Activated CD4-positive, alpha-beta T cell treated with anti-CD3 and anti-CD28 coated beads, Interleukin-2, amount 50 U/mL, for 24 hours (primary cell): Measurements from ENCODE around the gene CHODL.

Source experiments
- DNase-seq, 2 donors: peaks; one replicate each; pipeline ENCODE4 v3.0.0-alpha.2; 2020; ENCODE audit warnings: low read depth in 1 of 2, low spot score in 1 of 2

CHODL gene

GRCh38 chr21:18244671-18245463, at the start of gene CHODL:
CHODL (plus strand) TSS chr21:18244833; CDS start chr21:18245224, 391 bp downstream.
- DNase-seq = no peak

GRCh38 chr21:18204931-18205330, 39.7 kb upstream of the CHODL start:
- no peak for DNase-seq

- no peak for DNase-seq
Measured at GRCh38 chr21:18218331-18218730, 26.3 kb upstream of the CHODL start.

GRCh38 chr21:18220498-18220897, 24.1 kb upstream of the CHODL start:
- no peak for DNase-seq

- DNase-seq = no peak
Measured at GRCh38 chr21:18222346-18222745, 22.3 kb upstream of the CHODL start.

- DNase-seq = no peak
Measured at GRCh38 chr21:18228060-18228739, 16.4 kb upstream of the CHODL start.

- no peak for DNase-seq
Measured at GRCh38 chr21:18235545-18235944, 9.1 kb upstream of the CHODL start.

GRCh38 chr21:18245464-18245967, 883 bp downstream of the CHODL start:
- DNase-seq = no peak

GRCh38 chr21:18248171-18248570, 3.5 kb downstream of the CHODL start:
- no peak for DNase-seq

- DNase-seq = no peak
Measured at GRCh38 chr21:18249672-18250071, 5.0 kb downstream of the CHODL start.

- DNase-seq = no peak
Measured at GRCh38 chr21:18251065-18251464, 6.4 kb downstream of the CHODL start.

GRCh38 chr21:18252256-18252655, 7.6 kb downstream of the CHODL start:
- no peak for DNase-seq

- no peak for DNase-seq
Measured at GRCh38 chr21:18252680-18253079, 8.0 kb downstream of the CHODL start.

- DNase-seq = no peak
Measured at GRCh38 chr21:18253221-18253620, 8.6 kb downstream of the CHODL start.

GRCh38 chr21:18253799-18254198, 9.2 kb downstream of the CHODL start:
- DNase-seq = no peak

GRCh38 chr21:18265944-18266343, 21.3 kb downstream of the CHODL start:
- no peak for DNase-seq

- no peak for DNase-seq
Measured at GRCh38 chr21:18267496-18267895, 22.9 kb downstream of the CHODL start.

- DNase-seq = no peak
Measured at GRCh38 chr21:18268906-18269305, 24.3 kb downstream of the CHODL start.

GRCh38 chr21:18269856-18270255, 25.2 kb downstream of the CHODL start:
- no peak for DNase-seq

GRCh38 chr21:18273400-18273799, 28.8 kb downstream of the CHODL start:
- no peak for DNase-seq

GRCh38 chr21:18274370-18274769, 29.7 kb downstream of the CHODL start:
- DNase-seq = no peak

- DNase-seq = no peak
Measured at GRCh38 chr21:18275781-18276180, 31.1 kb downstream of the CHODL start.
